ENCODE results near the gene PWWP2B. TPM values are rescaled to one million over a fixed set of nuclear protein-coding genes. Genes with fewer than 3 reads are reported as not detected.

The PWWP2B gene
- total RNA-seq, 1 donor from 2014 or later: 3.8 TPM

GRCh38 chr10:132452651-132453469 is 55.9 kb downstream of the PWWP2B start:
- no peak overlapping the region for H3K27ac Mint-ChIP-seq

GRCh38 chr10:132453470-132453861 is 56.5 kb downstream of the PWWP2B start:
- intact Hi-C loops (cut with micrococcal nuclease): loop anchor here (1.0 kb wide), 1 partner anchor 230 kb away; no protein-coding TSS in a partner anchor
- no peaks in the 10 kb centered on the region for H3K9me3 Mint-ChIP-seq
- no peaks in the 10 kb centered on the region for H3K36me3 Mint-ChIP-seq (ENCODE audit: low read depth)
- H3K27me3 Mint-ChIP-seq (ENCODE audit: low read depth): no peaks in the 10 kb centered on the region
- no peak overlapping the region for H3K27ac Mint-ChIP-seq
- peaks cover 2% of the 10 kb centered on the region for H3K4me1 Mint-ChIP-seq (ENCODE audit: low read depth)
- H3K4me3 Mint-ChIP-seq (ENCODE audit: low read depth): no peak overlapping the region
- no peak for DNase-seq (ENCODE audit: low spot score)

More at GRCh38 chr10:132452651-132453469, 55.9 kb downstream of the PWWP2B start:
- peak overlapping the region; percentile 37 for H3K4me3 Mint-ChIP-seq (ENCODE audit: low read depth)
- intact Hi-C loops (cut with micrococcal nuclease): loop anchor here (1.0 kb wide), 1 partner anchor 230 kb away; no protein-coding TSS in a partner anchor
- no peaks in the 10 kb centered on the region for H3K36me3 Mint-ChIP-seq (ENCODE audit: low read depth)
- peak; percentile 79 for DNase-seq (ENCODE audit: low spot score)
- H3K4me1 Mint-ChIP-seq (ENCODE audit: low read depth): peaks cover 2% of the 10 kb centered on the region
- H3K27me3 Mint-ChIP-seq (ENCODE audit: low read depth): no peaks in the 10 kb centered on the region
- no peaks in the 10 kb centered on the region for H3K9me3 Mint-ChIP-seq

GRCh38 chr10:132454296-132455198 is 57.5 kb downstream of the PWWP2B start:
- no peak overlapping the region for H3K4me3 Mint-ChIP-seq (ENCODE audit: low read depth)
- no peaks in the 10 kb centered on the region for H3K36me3 Mint-ChIP-seq (ENCODE audit: low read depth)
- H3K27ac Mint-ChIP-seq: no peak overlapping the region
- H3K9me3 Mint-ChIP-seq: no peaks in the 10 kb centered on the region
- H3K27me3 Mint-ChIP-seq (ENCODE audit: low read depth): no peaks in the 10 kb centered on the region
- intact Hi-C loops (cut with micrococcal nuclease): no loop called here
- H3K4me1 Mint-ChIP-seq (ENCODE audit: low read depth): peaks cover 2% of the 10 kb centered on the region
- no peak for DNase-seq (ENCODE audit: low spot score)

GRCh38 chr10:132455441-132455971 is 58.5 kb downstream of the PWWP2B start:
- peaks cover 2% of the 10 kb centered on the region for H3K4me1 Mint-ChIP-seq (ENCODE audit: low read depth)
- no peaks in the 10 kb centered on the region for H3K9me3 Mint-ChIP-seq
- no peak for DNase-seq (ENCODE audit: low spot score)
- no peak overlapping the region for H3K4me3 Mint-ChIP-seq (ENCODE audit: low read depth)
- no peak overlapping the region for H3K27ac Mint-ChIP-seq
- H3K36me3 Mint-ChIP-seq (ENCODE audit: low read depth): no peaks in the 10 kb centered on the region
- peaks cover 2% of the 10 kb centered on the region for H3K27me3 Mint-ChIP-seq (ENCODE audit: low read depth)
- intact Hi-C loops (cut with micrococcal nuclease): no loop called here

- no peak overlapping the region for H3K27ac Mint-ChIP-seq
- intact Hi-C loops (cut with micrococcal nuclease): no loop called here
- DNase-seq (ENCODE audit: low spot score): no peak
- H3K4me1 Mint-ChIP-seq (ENCODE audit: low read depth): peaks cover 2% of the 10 kb centered on the region
- H3K27me3 Mint-ChIP-seq (ENCODE audit: low read depth): peaks cover 2% of the 10 kb centered on the region
- H3K9me3 Mint-ChIP-seq: no peaks in the 10 kb centered on the region
- no peaks in the 10 kb centered on the region for H3K36me3 Mint-ChIP-seq (ENCODE audit: low read depth)
- no peak overlapping the region for H3K4me3 Mint-ChIP-seq (ENCODE audit: low read depth)
Observed at GRCh38 chr10:132455986-132456847, 59.2 kb downstream of the PWWP2B start.

- Mint-ChIP-seq H3K27ac (no peak overlapping the region), H3K9me3 (no peaks in the 10 kb centered on the region), H3K4me1 (ENCODE audit: low read depth) (no peaks in the 10 kb centered on the region), H3K27me3 (ENCODE audit: low read depth) (peaks cover 2% of the 10 kb centered on the region), H3K4me3 (ENCODE audit: low read depth) (no peak overlapping the region), H3K36me3 (ENCODE audit: low read depth) (no peaks in the 10 kb centered on the region)
- intact Hi-C loops (cut with micrococcal nuclease): no loop called here
- no peak for DNase-seq (ENCODE audit: low spot score)
Observed at GRCh38 chr10:132456881-132457280, 59.9 kb downstream of the PWWP2B start.

GRCh38 chr10:132457328-132458070 is 60.5 kb downstream of the PWWP2B start:
- intact Hi-C loops (cut with micrococcal nuclease): loop anchor here (1.0 kb wide), 1 partner anchor 180 kb away; no protein-coding TSS in a partner anchor
- Mint-ChIP-seq H3K4me3 (ENCODE audit: low read depth) (no peak overlapping the region), H3K27me3 (ENCODE audit: low read depth) (peaks cover 2% of the 10 kb centered on the region), H3K27ac (no peak overlapping the region), H3K36me3 (ENCODE audit: low read depth) (no peaks in the 10 kb centered on the region), H3K4me1 (ENCODE audit: low read depth) (no peaks in the 10 kb centered on the region), H3K9me3 (no peaks in the 10 kb centered on the region)
- DNase-seq (ENCODE audit: low spot score): no peak

GRCh38 chr10:132458071-132458585 is 61.1 kb downstream of the PWWP2B start:
- Mint-ChIP-seq H3K4me1 (ENCODE audit: low read depth) (no peaks in the 10 kb centered on the region), H3K9me3 (no peaks in the 10 kb centered on the region), H3K4me3 (ENCODE audit: low read depth) (no peak overlapping the region), H3K27ac (no peak overlapping the region), H3K27me3 (ENCODE audit: low read depth) (peaks cover 2% of the 10 kb centered on the region), H3K36me3 (ENCODE audit: low read depth) (no peaks in the 10 kb centered on the region)
- intact Hi-C loops (cut with micrococcal nuclease): loop anchor here (1.0 kb wide), 1 partner anchor 179 kb away; no protein-coding TSS in a partner anchor
- no peak for DNase-seq (ENCODE audit: low spot score)

GRCh38 chr10:132458586-132459300 is 61.7 kb downstream of the PWWP2B start:
- Mint-ChIP-seq H3K4me3 (ENCODE audit: low read depth) (no peak overlapping the region), H3K27me3 (ENCODE audit: low read depth) (peaks cover 2% of the 10 kb centered on the region), H3K9me3 (no peaks in the 10 kb centered on the region), H3K4me1 (ENCODE audit: low read depth) (no peaks in the 10 kb centered on the region), H3K36me3 (ENCODE audit: low read depth) (no peaks in the 10 kb centered on the region), H3K27ac (no peak overlapping the region)
- intact Hi-C loops (cut with micrococcal nuclease): loop anchor here (1.0 kb wide), 1 partner anchor 179 kb away; no protein-coding TSS in a partner anchor
- DNase-seq (ENCODE audit: low spot score): peak; percentile 48

- Mint-ChIP-seq H3K4me1 (ENCODE audit: low read depth) (no peaks in the 10 kb centered on the region), H3K4me3 (ENCODE audit: low read depth) (no peak overlapping the region), H3K9me3 (no peaks in the 10 kb centered on the region), H3K27ac (no peak overlapping the region), H3K36me3 (ENCODE audit: low read depth) (no peaks in the 10 kb centered on the region), H3K27me3 (ENCODE audit: low read depth) (peaks cover 2% of the 10 kb centered on the region)
- intact Hi-C loops (cut with micrococcal nuclease): no loop called here
- no peak for DNase-seq (ENCODE audit: low spot score)
Observed at GRCh38 chr10:132459301-132460003, 62.5 kb downstream of the PWWP2B start.
